Esophagus (tissue), 2 donors: ENCODE results near the gene ATF1. TPM values are rescaled to one million over a fixed set of nuclear protein-coding genes. Genes with fewer than 3 reads are reported as not detected.
"Not testable (repeated sequence)": the region's sequence is repeated elsewhere in the genome, so short reads cannot be mapped to it uniquely, and the experiment has no call there.

Experiments
- H3K27ac ChIP-seq, 2 donors: one replicate each; pipeline ENCODE4 v1.5.1; 2013; ENCODE audit warnings: low read depth in 2 of 2, mild to moderate bottlenecking in 2 of 2, inconsistent platforms in 1 of 2, low read length in 1 of 2, moderate library complexity in 1 of 2
- H3K27me3 ChIP-seq, 2 donors: one replicate each; pipeline ENCODE4 v1.6.1; 2013; ENCODE audit warnings: low read length in 2 of 2, control low read depth in 1 of 2, mild to moderate bottlenecking in 1 of 2; ENCODE audit not compliant: insufficient read depth in 2 of 2, control insufficient read depth in 1 of 2
- H3K36me3 ChIP-seq, 2 donors: one replicate each; pipeline ENCODE4 v1.6.1; 2013; ENCODE audit warnings: low read length in 1 of 2; ENCODE audit not compliant: control insufficient read depth in 2 of 2, insufficient read depth in 2 of 2
- H3K4me1 ChIP-seq, 2 donors: one replicate each; pipeline ENCODE4 v1.6.1; 2013; ENCODE audit warnings: low read length in 1 of 2; ENCODE audit not compliant: control insufficient read depth in 2 of 2, insufficient read depth in 2 of 2
- H3K4me3 ChIP-seq, 2 donors: one replicate each; pipeline ENCODE4 v1.5.1; 2013; ENCODE audit warnings: low read length in 2 of 2, mild to moderate bottlenecking in 2 of 2, low read depth in 1 of 2, moderate library complexity in 1 of 2
- H3K9me3 ChIP-seq, 2 donors: one replicate each; pipeline ENCODE4 v1.6.1; 2013; ENCODE audit warnings: mild to moderate bottlenecking in 2 of 2, low read depth in 1 of 2, low read length in 1 of 2, moderate library complexity in 1 of 2; ENCODE audit not compliant: control insufficient read depth in 2 of 2, insufficient read depth in 1 of 2
- WGBS, 2 donors: extraction: QIAGEN DNeasy Blood & Tissue Kit; methylation state at CpG; one replicate each; pipeline ENCODE4 v1.1.7; 2013; 5-methylcytosine and 5-hydroxymethylcytosine counted together
- polyA plus RNA-seq, 2 donors: library from polyadenylated mRNA; stranded (reverse); fragments of 200-250 nt; gene quantifications; one replicate each; pipeline ENCODE4 v1.2.3, GENCODE V29; 2013
- donor health status: healthy with polysubstance abuse.
- donor health status: Bipolar disorder and iron deficiency.

Gene ATF1
- polyA plus RNA-seq, 2 donors: 4.2 to 9.7 TPM

- H3K9me3 ChIP-seq, H3K4me3 ChIP-seq, H3K27ac ChIP-seq, H3K36me3 ChIP-seq, H3K4me1 ChIP-seq, H3K27me3 ChIP-seq: not testable (repeated sequence)
- WGBS, 2 donors: 29 to 47% methylated on average over 2 of the region's 2 CpGs
Observed at GRCh38 chr12:50868881-50869280, 105.0 kb downstream of the ATF1 start.

Other genes starting within 250 kb of the ATF1 start
- under 1 TPM in 1 of 2 donors, not detected in 1; 0.04 TPM for gene TMPRSS12, start 78.8 kb downstream of the ATF1 start, polyA plus RNA-seq
- gene HIGD1C, start 188.4 kb downstream of the ATF1 start, polyA plus RNA-seq: not detected